Activated B cell treated with CpG ODN at 0.5 μM for 24 hours (primary cell): ENCODE measurements around the gene NOL4L. TPM values are rescaled to one million over a fixed set of nuclear protein-coding genes. Genes with fewer than 3 reads are reported as not detected.

ENCODE experiments used
- ATAC-seq: fragments of 200-7000 bp; cut with Tn5 transposase; one replicate; pipeline ENCODE4 v1.10.0; 2021; ENCODE audit warnings: low read depth, mild to moderate bottlenecking, moderate library complexity
- CTCF ChIA-PET: fragments of 350-600 bp; sonication (Branson Sonifier 250); formaldehyde crosslinking; loops from one replicate; lab custom pipeline; 2021; ENCODE audit warnings: antibody characterized with exemption; lab: Charles Lee
- POLR2A ChIA-PET: fragments of 350-600 bp; sonication (Branson Sonifier 250); formaldehyde crosslinking; loops from one replicate; lab custom pipeline; 2021; ENCODE audit warnings: antibody characterized with exemption; lab: Charles Lee
- DNase-seq: peaks from one replicate; pipeline ENCODE4 v3.0.0; 2022
- H3K27ac Mint-ChIP-seq: one replicate; pipeline ENCODE4 v1.8.0; 2020; ENCODE audit warnings: mixed read lengths
- H3K27me3 Mint-ChIP-seq: one replicate; pipeline ENCODE4 v1.8.0; 2021; ENCODE audit warnings: mixed read lengths
- H3K36me3 Mint-ChIP-seq: one replicate; pipeline ENCODE4 v1.8.0; 2021; ENCODE audit warnings: low read depth, mixed read lengths
- H3K4me1 Mint-ChIP-seq: one replicate; pipeline ENCODE4 v1.8.0; 2021; ENCODE audit warnings: mixed read lengths
- H3K4me3 Mint-ChIP-seq: one replicate; pipeline ENCODE4 v1.8.0; 2020; ENCODE audit warnings: mild to moderate bottlenecking, mixed read lengths
- H3K9me3 Mint-ChIP-seq: one replicate; pipeline ENCODE4 v1.8.0; 2020; ENCODE audit warnings: mixed read lengths
- CTCF ChIP-seq: fragments of 200-600 bp; IDR thresholded peaks from one replicate; pipeline ENCODE4 v1.8.0; 2022; ENCODE audit warnings: antibody characterized with exemption, mild to moderate bottlenecking
- intact Hi-C: fragments of 100-400 bp; cut with micrococcal nuclease; formaldehyde crosslinking; loops from one replicate; pipeline ENCODE4 v1.15.1; 2024
- total RNA-seq: library from RNA; stranded (reverse); gene quantifications from 2 replicates; pipeline ENCODE4 v1.2.3, GENCODE V29; 2022

Gene NOL4L
- total RNA-seq, 1 donor from 2014 or later, result 4.7 TPM

GRCh38 chr20:32431457-32431856 is 153.7 kb downstream of the NOL4L start:
- Mint-ChIP-seq H3K36me3 (peaks cover 95% of the 10 kb centered on the region), H3K4me1 (no peaks in the 10 kb centered on the region), H3K27me3 (no peaks in the 10 kb centered on the region), H3K4me3 (no peak overlapping the region), H3K9me3 (no peaks in the 10 kb centered on the region), H3K27ac (no peak overlapping the region)
- TF ChIP-seq CTCF, result no peak
- ATAC-seq (no peak), DNase-seq (no peak)
- CTCF ChIA-PET, result interaction anchor here (0.9 kb wide), 1 partner anchor 12 kb away, joined by 3 read pairs; no protein-coding TSS in a partner anchor
- intact Hi-C loops, result no loop called here
- POLR2A ChIA-PET, result interaction anchor here (1.3 kb wide), 1 partner anchor 72 kb away, joined by 8 read pairs; no protein-coding TSS in a partner anchor

GRCh38 chr20:32429745-32430360 is 155.3 kb downstream of the NOL4L start:
- ChIA-PET CTCF (no interaction called here), POLR2A (no interaction called here)
- no peaks in the 10 kb centered on the region for H3K27me3 Mint-ChIP-seq
- DNase-seq, result no peak
- no peaks in the 10 kb centered on the region for H3K4me1 Mint-ChIP-seq
- TF ChIP-seq CTCF, result no peak
- no peak for ATAC-seq
- H3K27ac Mint-ChIP-seq, result no peak overlapping the region
- H3K4me3 Mint-ChIP-seq, result no peak overlapping the region
- intact Hi-C loops, result no loop called here
- H3K9me3 Mint-ChIP-seq, result no peaks in the 10 kb centered on the region
- H3K36me3 Mint-ChIP-seq, result peaks cover 92% of the 10 kb centered on the region

- Mint-ChIP-seq H3K27me3 (no peaks in the 10 kb centered on the region), H3K9me3 (no peaks in the 10 kb centered on the region), H3K4me3 (no peak overlapping the region), H3K27ac (no peak overlapping the region), H3K4me1 (no peaks in the 10 kb centered on the region), H3K36me3 (peaks cover 88% of the 10 kb centered on the region)
- DNase-seq (no peak), ATAC-seq (no peak)
- POLR2A ChIA-PET, result no interaction called here
- CTCF ChIA-PET, result no interaction called here
- no peak for TF ChIP-seq CTCF
- intact Hi-C loops, result no loop called here
Observed at GRCh38 chr20:32429343-32429742, 155.8 kb downstream of the NOL4L start.

GRCh38 chr20:32427996-32428395 is 157.1 kb downstream of the NOL4L start:
- peaks cover 75% of the 10 kb centered on the region for H3K36me3 Mint-ChIP-seq
- intact Hi-C loops, result no loop called here

GRCh38 chr20:32421290-32421689 is 163.8 kb downstream of the NOL4L start:
- H3K4me1 Mint-ChIP-seq, result peaks cover 8% of the 10 kb centered on the region
- POLR2A ChIA-PET, result no interaction called here
- intact Hi-C loops, result no loop called here
- peaks cover 23% of the 10 kb centered on the region for H3K36me3 Mint-ChIP-seq
- no peaks in the 10 kb centered on the region for H3K9me3 Mint-ChIP-seq
- H3K4me3 Mint-ChIP-seq, result no peak overlapping the region
- no peaks in the 10 kb centered on the region for H3K27me3 Mint-ChIP-seq
- no peak for TF ChIP-seq CTCF
- CTCF ChIA-PET, result no interaction called here
- no peak for DNase-seq
- no peak overlapping the region for H3K27ac Mint-ChIP-seq
- ATAC-seq, result no peak

More at GRCh38 chr20:32427996-32428395, 157.1 kb downstream of the NOL4L start:
- ATAC-seq (no peak), DNase-seq (no peak)
- H3K4me3 Mint-ChIP-seq, result no peak overlapping the region
- ChIA-PET CTCF (no interaction called here), POLR2A (no interaction called here)
- H3K9me3 Mint-ChIP-seq, result no peaks in the 10 kb centered on the region
- no peaks in the 10 kb centered on the region for H3K4me1 Mint-ChIP-seq
- H3K27me3 Mint-ChIP-seq, result no peaks in the 10 kb centered on the region
- no peak overlapping the region for H3K27ac Mint-ChIP-seq
- TF ChIP-seq CTCF, result no peak
